GM12801 (cell line): ENCODE data around the gene SIAH2.

Experiments used
- CTCF ChIP-seq: IDR thresholded peaks from one replicate; pipeline ENCODE4 v1.5.1; 2011; ENCODE audit warnings: control low read depth; ENCODE audit not compliant: insufficient read length; ENCODE audit errors: extremely low read depth

SIAH2 gene

GRCh38 chr3:150736316-150736719 is 26.7 kb downstream of the SIAH2 start:
- no peak for TF ChIP-seq CTCF

GRCh38 chr3:150734795-150735119 is 28.2 kb downstream of the SIAH2 start:
- TF ChIP-seq CTCF, result no peak

- no peak for TF ChIP-seq CTCF
Observed at GRCh38 chr3:150733936-150734794, 28.8 kb downstream of the SIAH2 start.

- TF ChIP-seq CTCF, result no peak
Observed at GRCh38 chr3:150733373-150733935, 29.5 kb downstream of the SIAH2 start.

- no peak for TF ChIP-seq CTCF
Observed at GRCh38 chr3:150729682-150730360, 33.1 kb downstream of the SIAH2 start.

GRCh38 chr3:150727653-150728502 is 35.1 kb downstream of the SIAH2 start:
- no peak for TF ChIP-seq CTCF

- no peak for TF ChIP-seq CTCF
Observed at GRCh38 chr3:150725548-150725947, 37.4 kb downstream of the SIAH2 start.
